Hepatocyte (in vitro differentiated cells): ENCODE data around the gene SSBP2.

ENCODE experiments used
- CTCF ChIP-seq: fragments of 200-600 bp; sonication (generic); IDR thresholded peaks from 2 replicates; pipeline ENCODE4 v1.5.1; 2016; ENCODE audit warnings: antibody characterized with exemption, mild to moderate bottlenecking; ENCODE audit not compliant: poor library complexity
- EZH2 ChIP-seq: fragments of 200-600 bp; sonication (generic); IDR thresholded peaks from 2 replicates; pipeline ENCODE4 v1.6.1; 2016; ENCODE audit warnings: antibody characterized with exemption, mild to moderate bottlenecking, borderline replicate concordance

GRCh38 chr5:81754621-81755020 lies 3.7 kb upstream of the SSBP2 start:
- TF ChIP-seq EZH2, result no peak
- TF ChIP-seq CTCF, result no peak
